SU-DHL-6 (cell line): ENCODE measurements around the gene NINJ2.
"Not testable (repeated sequence)": the region's sequence is repeated elsewhere in the genome, so short reads cannot be mapped to it uniquely, and the experiment has no call there.

Experiments used
- H2AFZ ChIP-seq: fragments of 200-600 bp; sonication (generic); 2 replicates; pipeline ENCODE4 v1.6.1; 2014; ENCODE audit warnings: low read depth, mild to moderate bottlenecking, moderate library complexity, mixed read lengths, antibody characterized with exemption, low read length; ENCODE audit not compliant: severe bottlenecking
- H3F3A ChIP-seq: fragments of 200-600 bp; shearing (Covaris generic); 2 replicates; pipeline ENCODE4 v1.6.0; 2016; ENCODE audit warnings: antibody characterized with exemption, mild to moderate bottlenecking; ENCODE audit not compliant: insufficient read depth
- H3K27ac ChIP-seq: fragments of 200-600 bp; sonication (generic); 2 replicates; pipeline ENCODE4 v1.5.1; 2016; ENCODE audit warnings: low read depth, mild to moderate bottlenecking, low read length, moderate library complexity, mixed read lengths
- H3K27me3 ChIP-seq: fragments of 200-600 bp; sonication (generic), shearing (Covaris generic); 2 replicates; pipeline ENCODE4 v1.6.0; 2014; ENCODE audit warnings: mild to moderate bottlenecking, low read length
- H3K36me3 ChIP-seq: fragments of 200-600 bp; sonication (generic); 2 replicates; pipeline ENCODE4 v1.6.1; 2014; ENCODE audit warnings: mild to moderate bottlenecking, low read length, mixed read lengths
- H3K4me2 ChIP-seq: fragments of 300-600, 200-600 bp; shearing (Covaris generic), sonication (generic); 2 replicates; pipeline ENCODE4 v1.6.0; 2014; ENCODE audit warnings: low read length, low read depth, mild to moderate bottlenecking; ENCODE audit not compliant: poor library complexity, severe bottlenecking
- H3K4me3 ChIP-seq: fragments of 200-600 bp; sonication (generic); 2 replicates; pipeline ENCODE4 v1.5.1; 2014; ENCODE audit warnings: antibody characterized with exemption, low read length, mild to moderate bottlenecking, mixed read lengths; ENCODE audit not compliant: insufficient read depth, poor library complexity, severe bottlenecking
- H3K79me2 ChIP-seq: fragments of 200-600 bp; sonication (generic); 2 replicates; pipeline ENCODE4 v1.6.1; 2014; ENCODE audit warnings: mild to moderate bottlenecking, low read length, moderate library complexity; ENCODE audit not compliant: insufficient read depth
- H3K9ac ChIP-seq: fragments of 200-600 bp; sonication (generic); 2 replicates; pipeline ENCODE4 v1.7.0; 2014; ENCODE audit warnings: mild to moderate bottlenecking, low read length
- H3K9me2 ChIP-seq: fragments of 200-600 bp; sonication (generic); replicated peaks from 2 replicates; pipeline ENCODE4 v1.6.1; 2014; ENCODE audit warnings: low read length; ENCODE audit not compliant: insufficient read depth
- H3K9me3 ChIP-seq: fragments of 200-600 bp; sonication (generic); 2 replicates; pipeline ENCODE4 v1.6.1; 2014; ENCODE audit warnings: low read length, mixed read lengths; ENCODE audit not compliant: insufficient read depth
- H4K20me1 ChIP-seq: fragments of 200-600 bp; sonication (generic); 2 replicates; pipeline ENCODE4 v1.6.1; 2014; ENCODE audit warnings: low read depth, mild to moderate bottlenecking, antibody characterized with exemption, low read length, moderate library complexity, mixed read lengths
- CTCF ChIP-seq: fragments of 200-600 bp; sonication (generic); IDR thresholded peaks from one replicate; pipeline ENCODE4 v1.5.1; 2017; ENCODE audit warnings: antibody characterized with exemption, mild to moderate bottlenecking, low read length, moderate library complexity; ENCODE audit not compliant: insufficient read depth, poor library complexity, severe bottlenecking
- EZH2phosphoT487 ChIP-seq: fragments of 200-600 bp; sonication (generic), shearing (Covaris generic); conservative IDR thresholded peaks from 2 replicates; pipeline ENCODE4 v1.6.1; 2018; ENCODE audit warnings: mild to moderate bottlenecking, antibody characterized with exemption, low read length, moderate library complexity, mixed read lengths

Gene NINJ2

DNA sequence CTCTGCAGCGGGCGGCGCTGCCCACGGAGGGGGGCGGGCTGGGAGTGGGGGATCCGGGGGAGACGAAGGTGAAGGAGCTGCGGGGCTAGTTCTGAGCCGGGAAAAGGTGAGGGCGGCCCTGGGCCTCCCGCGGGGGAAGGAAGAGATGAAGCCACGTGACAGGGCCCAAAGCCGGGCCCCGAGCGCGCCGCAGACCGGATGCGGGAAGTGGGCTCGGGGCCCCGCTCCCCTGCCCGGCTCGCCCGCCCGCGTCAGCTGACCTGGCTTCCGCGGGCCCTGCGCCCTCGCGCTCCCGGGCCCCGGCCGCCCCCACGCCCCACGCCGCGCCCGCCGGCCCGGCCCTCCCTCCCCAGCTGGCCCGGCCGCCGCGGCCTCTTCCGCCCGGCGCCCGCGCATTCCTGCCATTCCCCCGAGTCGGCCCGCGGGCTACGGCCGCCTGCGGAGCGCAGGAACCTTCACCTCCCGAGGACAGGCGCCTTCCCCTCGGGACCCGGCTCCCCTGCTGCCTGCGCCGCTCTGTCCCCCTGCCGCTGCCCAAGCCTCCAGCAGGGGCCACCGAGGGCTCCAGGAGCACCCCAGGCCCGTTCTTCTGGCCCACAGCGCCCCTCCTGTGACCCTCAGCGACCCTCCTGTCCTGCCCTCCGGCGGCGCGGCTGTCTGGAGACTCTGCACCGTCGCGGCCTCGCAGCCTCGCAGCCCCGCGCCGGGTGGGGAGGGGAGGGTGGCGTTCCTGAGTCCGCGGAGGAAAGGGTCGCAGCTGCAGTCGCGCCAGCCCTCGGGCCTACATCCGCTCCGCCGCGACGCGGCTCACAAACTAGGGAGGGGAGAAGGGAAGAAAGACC, 20.4 kb downstream of the NINJ2 start:
- H3K9me2 ChIP-seq: no peaks in the 10 kb centered on the region
- H3K36me3 ChIP-seq: no peaks in the 10 kb centered on the region
- peak overlapping the region; percentile 83 for H3K9ac ChIP-seq
- no peaks in the 10 kb centered on the region for H3K9me3 ChIP-seq
- peaks cover 33% of the 10 kb centered on the region; the same call in 1 of the 2 replicates for H3F3A ChIP-seq
- peak overlapping the region; percentile 73 for H3K4me2 ChIP-seq
- TF ChIP-seq EZH2phosphoT487 (no peak), CTCF (no peak)
- H2AFZ ChIP-seq: peak overlapping the region; percentile 85
- no peaks in the 10 kb centered on the region for H3K79me2 ChIP-seq
- H4K20me1 ChIP-seq: no peaks in the 10 kb centered on the region
- H3K4me3 ChIP-seq: peak overlapping the region; percentile 56
- H3K27me3 ChIP-seq: no peaks in the 10 kb centered on the region
- H3K27ac ChIP-seq: peak overlapping the region; percentile 49

- not testable (repeated sequence) for H3K4me2 ChIP-seq, H2AFZ ChIP-seq, H3K9ac ChIP-seq, H3K4me3 ChIP-seq, H3K27ac ChIP-seq, H3K9me3 ChIP-seq, H3K9me2 ChIP-seq, H4K20me1 ChIP-seq, H3K27me3 ChIP-seq, H3K36me3 ChIP-seq, H3K79me2 ChIP-seq
- peaks cover 33% of the 10 kb centered on the region; the same call in 1 of the 2 replicates for H3F3A ChIP-seq
These were observed 21.9 kb downstream of the NINJ2 start for GRCh38 chr12:641321-641720.

GRCh38 chr12:640773-641172, 22.5 kb downstream of the NINJ2 start:
- H3K27ac ChIP-seq: no peak overlapping the region
- H3K27me3 ChIP-seq: no peaks in the 10 kb centered on the region
- TF ChIP-seq CTCF (no peak), EZH2phosphoT487 (no peak)
- H3K9me3 ChIP-seq: no peaks in the 10 kb centered on the region
- peaks cover 33% of the 10 kb centered on the region; the same call in 1 of the 2 replicates for H3F3A ChIP-seq
- no peak overlapping the region for H3K4me3 ChIP-seq
- no peaks in the 10 kb centered on the region for H3K79me2 ChIP-seq
- no peaks in the 10 kb centered on the region for H3K9me2 ChIP-seq
- no peak overlapping the region for H3K9ac ChIP-seq
- no peaks in the 10 kb centered on the region for H4K20me1 ChIP-seq
- no peak overlapping the region for H2AFZ ChIP-seq
- H3K4me2 ChIP-seq: no peak overlapping the region
- no peaks in the 10 kb centered on the region for H3K36me3 ChIP-seq

GRCh38 chr12:639988-640387, 23.3 kb downstream of the NINJ2 start:
- no peaks in the 10 kb centered on the region for H3K9me2 ChIP-seq
- H3K36me3 ChIP-seq: no peaks in the 10 kb centered on the region
- H3K4me3 ChIP-seq: no peak overlapping the region
- H3K4me2 ChIP-seq: no peak overlapping the region
- H3K27me3 ChIP-seq: no peaks in the 10 kb centered on the region
- TF ChIP-seq CTCF (no peak), EZH2phosphoT487 (no peak)
- no peak overlapping the region for H3K27ac ChIP-seq
- H3K9ac ChIP-seq: no peak overlapping the region
- H4K20me1 ChIP-seq: no peaks in the 10 kb centered on the region
- peaks cover 33% of the 10 kb centered on the region; the same call in 1 of the 2 replicates for H3F3A ChIP-seq
- no peaks in the 10 kb centered on the region for H3K9me3 ChIP-seq
- no peak overlapping the region for H2AFZ ChIP-seq
- H3K79me2 ChIP-seq: no peaks in the 10 kb centered on the region
